ENCODE measurements around the gene ABCA6.

ABCA6 gene

GRCh38 chr17:69093995-69094394, 47.7 kb downstream of the ABCA6 start:
- H3K4me3 ChIP-seq (ENCODE audit: control insufficient read depth, low read depth, low read length): no peak overlapping the region
- TF ChIP-seq CTCF (IDR thresholded peaks at IDR 0.05; ENCODE audit: control insufficient read depth, insufficient read depth, low read depth, low read length, missing control alignments): no peak
- DNase-seq (ENCODE audit: low read depth): no peak

GRCh38 chr17:69093279-69093789, 48.4 kb downstream of the ABCA6 start:
- no peak for TF ChIP-seq CTCF (IDR thresholded peaks at IDR 0.05; ENCODE audit: control insufficient read depth, insufficient read depth, low read depth, low read length, missing control alignments)
- no peak overlapping the region for H3K4me3 ChIP-seq (ENCODE audit: control insufficient read depth, low read depth, low read length)
- no peak for DNase-seq (ENCODE audit: low read depth)

- no peak overlapping the region for H3K4me3 ChIP-seq (ENCODE audit: control insufficient read depth, low read depth, low read length)
- no peak for DNase-seq (ENCODE audit: low read depth)
- no peak for TF ChIP-seq CTCF (IDR thresholded peaks at IDR 0.05; ENCODE audit: control insufficient read depth, insufficient read depth, low read depth, low read length, missing control alignments)
These were observed 51.3 kb downstream of the ABCA6 start for GRCh38 chr17:69090365-69090764.

GRCh38 chr17:69088643-69089200, 53.0 kb downstream of the ABCA6 start:
- no peak for TF ChIP-seq CTCF (IDR thresholded peaks at IDR 0.05; ENCODE audit: control insufficient read depth, insufficient read depth, low read depth, low read length, missing control alignments)
- DNase-seq (ENCODE audit: low read depth): no peak
- H3K4me3 ChIP-seq (ENCODE audit: control insufficient read depth, low read depth, low read length): no peak overlapping the region

GRCh38 chr17:69086641-69087040, 55.1 kb downstream of the ABCA6 start:
- DNase-seq (ENCODE audit: low read depth): no peak
- no peak for TF ChIP-seq CTCF (IDR thresholded peaks at IDR 0.05; ENCODE audit: control insufficient read depth, insufficient read depth, low read depth, low read length, missing control alignments)
- H3K4me3 ChIP-seq (ENCODE audit: control insufficient read depth, low read depth, low read length): no peak overlapping the region

- DNase-seq (ENCODE audit: low read depth): no peak
- H3K4me3 ChIP-seq (ENCODE audit: control insufficient read depth, low read depth, low read length): no peak overlapping the region
- peak; percentile 24 for TF ChIP-seq CTCF (IDR thresholded peaks at IDR 0.05; ENCODE audit: control insufficient read depth, insufficient read depth, low read depth, low read length, missing control alignments)
These were observed 56.8 kb downstream of the ABCA6 start for GRCh38 chr17:69084911-69085310.
